ENCODE results near the gene TTYH2. TPM values are rescaled to one million over a fixed set of nuclear protein-coding genes. Genes with fewer than 3 reads are reported as not detected.

TTYH2 gene
- total RNA-seq, 1 donor: 1.4 TPM

GRCh38 chr17:74220946-74221818, 7.8 kb downstream of the TTYH2 start:
- Histone ChIP-seq H3K27ac (ENCODE audit: low read depth, low read length) (no peak overlapping the region), H3K36me3 (ENCODE audit: insufficient read depth, low read length) (no peaks in the 10 kb centered on the region), H4K20me1 (ENCODE audit: insufficient read depth, low read length) (no peaks in the 10 kb centered on the region), H3K4me1 (ENCODE audit: insufficient read depth, low read length) (no peaks in the 10 kb centered on the region), H3K4me2 (ENCODE audit: insufficient read depth, low read length) (no peak overlapping the region), H3K79me2 (ENCODE audit: insufficient read depth, low read length) (no peaks in the 10 kb centered on the region), H2AFZ (ENCODE audit: low read length) (no peak overlapping the region), H3K27me3 (ENCODE audit: insufficient read depth, low read length) (no peaks in the 10 kb centered on the region), H3K9me3 (ENCODE audit: low read depth, low read length) (no peaks in the 10 kb centered on the region), H3K4me3 (ENCODE audit: insufficient read depth, low read length) (no peak overlapping the region)
- TF ChIP-seq CTCF (IDR thresholded peaks at IDR 0.05; ENCODE audit: extremely low read depth, low read depth, low read length): no peak
- DNase-seq (ENCODE audit: insufficient read length, low spot score, missing footprints): peak; percentile 3

GRCh38 chr17:74222399-74222798, 9.0 kb downstream of the TTYH2 start:
- H3K36me3 ChIP-seq (ENCODE audit: insufficient read depth, low read length): no peaks in the 10 kb centered on the region

GRCh38 chr17:74223901-74224300, 10.5 kb downstream of the TTYH2 start:
- no peak overlapping the region for H3K4me2 ChIP-seq (ENCODE audit: insufficient read depth, low read length)
- DNase-seq (ENCODE audit: insufficient read length, low spot score, missing footprints): no peak
- H3K27ac ChIP-seq (ENCODE audit: low read depth, low read length): no peak overlapping the region
- no peaks in the 10 kb centered on the region for H4K20me1 ChIP-seq (ENCODE audit: insufficient read depth, low read length)
- no peaks in the 10 kb centered on the region for H3K79me2 ChIP-seq (ENCODE audit: insufficient read depth, low read length)
- no peak overlapping the region for H3K4me3 ChIP-seq (ENCODE audit: insufficient read depth, low read length)
- H3K4me1 ChIP-seq (ENCODE audit: insufficient read depth, low read length): no peaks in the 10 kb centered on the region
- H3K27me3 ChIP-seq (ENCODE audit: insufficient read depth, low read length): no peaks in the 10 kb centered on the region
- TF ChIP-seq CTCF (IDR thresholded peaks at IDR 0.05; ENCODE audit: extremely low read depth, low read depth, low read length): no peak
- H3K9me3 ChIP-seq (ENCODE audit: low read depth, low read length): no peaks in the 10 kb centered on the region
- H2AFZ ChIP-seq (ENCODE audit: low read length): no peak overlapping the region
- H3K36me3 ChIP-seq (ENCODE audit: insufficient read depth, low read length): no peaks in the 10 kb centered on the region

More at GRCh38 chr17:74222399-74222798, 9.0 kb downstream of the TTYH2 start:
- TF ChIP-seq CTCF (IDR thresholded peaks at IDR 0.05; ENCODE audit: extremely low read depth, low read depth, low read length): no peak
- H3K79me2 ChIP-seq (ENCODE audit: insufficient read depth, low read length): no peaks in the 10 kb centered on the region
- H3K4me3 ChIP-seq (ENCODE audit: insufficient read depth, low read length): no peak overlapping the region
- DNase-seq (ENCODE audit: insufficient read length, low spot score, missing footprints): no peak
- no peaks in the 10 kb centered on the region for H3K4me1 ChIP-seq (ENCODE audit: insufficient read depth, low read length)
- no peak overlapping the region for H3K4me2 ChIP-seq (ENCODE audit: insufficient read depth, low read length)
- H3K27me3 ChIP-seq (ENCODE audit: insufficient read depth, low read length): no peaks in the 10 kb centered on the region
- H4K20me1 ChIP-seq (ENCODE audit: insufficient read depth, low read length): no peaks in the 10 kb centered on the region
- no peak overlapping the region for H2AFZ ChIP-seq (ENCODE audit: low read length)
- H3K27ac ChIP-seq (ENCODE audit: low read depth, low read length): no peak overlapping the region
- no peaks in the 10 kb centered on the region for H3K9me3 ChIP-seq (ENCODE audit: low read depth, low read length)

GRCh38 chr17:74224959-74225725, 11.8 kb downstream of the TTYH2 start:
- Histone ChIP-seq H3K79me2 (ENCODE audit: insufficient read depth, low read length) (no peaks in the 10 kb centered on the region), H3K27ac (ENCODE audit: low read depth, low read length) (no peak overlapping the region), H3K9me3 (ENCODE audit: low read depth, low read length) (no peaks in the 10 kb centered on the region), H3K4me2 (ENCODE audit: insufficient read depth, low read length) (no peak overlapping the region), H3K4me3 (ENCODE audit: insufficient read depth, low read length) (no peak overlapping the region), H3K27me3 (ENCODE audit: insufficient read depth, low read length) (no peaks in the 10 kb centered on the region), H4K20me1 (ENCODE audit: insufficient read depth, low read length) (no peaks in the 10 kb centered on the region), H3K4me1 (ENCODE audit: insufficient read depth, low read length) (no peaks in the 10 kb centered on the region), H3K36me3 (ENCODE audit: insufficient read depth, low read length) (no peaks in the 10 kb centered on the region), H2AFZ (ENCODE audit: low read length) (no peak overlapping the region)
- TF ChIP-seq CTCF (IDR thresholded peaks at IDR 0.05; ENCODE audit: extremely low read depth, low read depth, low read length): no peak
- DNase-seq (ENCODE audit: insufficient read length, low spot score, missing footprints): peak; percentile 41
